IPS-NIHi11 (cell line): ENCODE measurements around the gene SPART.
"Not testable (repeated sequence)": the region's sequence is repeated elsewhere in the genome, so short reads cannot be mapped to it uniquely, and the experiment has no call there.

Experiments
- DNase-seq: peaks from one replicate; pipeline ENCODE4 v3.0.0; 2012; ENCODE audit warnings: mixed read lengths, low spot score

The SPART gene

DNA sequence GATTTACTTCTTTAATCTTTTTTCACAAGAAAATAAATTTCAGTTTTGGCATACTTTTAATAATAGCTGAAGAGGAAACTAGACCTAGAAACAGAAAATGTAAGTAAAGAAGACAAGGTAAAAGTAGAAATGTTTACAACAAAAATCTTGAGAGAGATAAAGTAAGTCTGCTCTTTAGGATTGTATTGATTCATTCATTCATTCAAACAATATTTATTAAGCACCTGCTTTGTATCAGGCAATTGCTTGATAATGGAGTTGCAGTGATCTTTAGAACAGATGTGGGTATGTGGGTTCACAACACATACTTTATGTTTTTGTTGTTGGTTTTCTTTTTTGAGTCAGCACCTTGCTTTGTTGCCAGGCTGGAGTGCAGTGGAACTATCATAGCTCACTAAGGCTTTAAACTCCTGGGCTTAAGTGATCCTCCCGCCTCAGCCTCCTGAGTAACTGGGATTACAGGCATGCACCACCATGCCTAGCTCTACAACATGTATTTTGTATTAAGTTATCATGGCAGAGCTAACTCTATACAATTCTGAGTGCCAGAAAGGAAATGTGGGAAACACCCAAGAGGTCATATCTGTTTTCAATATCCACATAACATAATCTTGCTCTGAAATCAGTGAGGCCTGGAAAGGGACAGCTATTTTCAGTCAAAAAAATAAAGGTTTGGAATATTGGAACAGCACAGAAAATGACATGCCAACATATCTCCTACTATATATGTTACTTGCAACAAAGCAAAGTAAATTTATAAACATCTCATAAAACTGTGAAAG lies 8.8 kb upstream of the SPART start:
- no peak for DNase-seq

DNA sequence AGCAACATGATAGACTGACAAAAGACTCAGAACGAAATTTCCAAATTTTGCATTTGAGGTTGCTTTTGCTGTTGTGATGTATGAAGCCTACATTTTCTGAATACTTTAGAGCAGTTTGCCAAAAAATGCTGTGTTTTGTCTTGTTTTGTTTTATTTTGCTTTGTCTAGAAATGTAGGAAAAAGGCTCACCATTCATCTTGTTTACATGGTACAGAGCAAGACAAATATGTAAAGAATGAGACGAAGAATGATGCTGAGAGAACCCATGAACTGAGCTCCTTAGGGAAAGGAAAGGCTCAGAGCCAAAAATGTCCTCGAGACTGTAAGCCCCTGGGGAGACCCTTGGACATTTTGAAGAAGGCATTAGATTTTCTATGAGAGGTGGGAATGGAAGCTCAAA lies 6.8 kb upstream of the SPART start:
- DNase-seq = no peak

DNA sequence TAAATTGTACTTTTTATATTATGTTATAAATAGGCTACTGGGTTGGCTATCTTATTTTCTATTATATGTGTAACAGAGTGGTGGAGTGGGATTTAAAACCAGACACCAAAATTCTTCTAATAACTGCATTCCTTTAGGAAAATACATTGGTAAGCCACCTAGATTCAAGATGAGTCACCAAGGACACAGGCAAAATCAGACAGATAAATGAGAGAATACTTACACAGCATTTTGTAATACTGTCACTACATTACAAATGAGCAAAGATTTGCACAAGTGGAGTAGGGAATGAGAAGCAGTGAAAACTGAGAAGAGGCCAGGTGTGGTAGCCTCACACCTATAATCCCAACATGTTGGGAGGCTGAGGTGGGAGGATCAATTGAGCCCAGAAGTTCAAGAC lies 6.2 kb upstream of the SPART start:
- DNase-seq = no peak

DNA sequence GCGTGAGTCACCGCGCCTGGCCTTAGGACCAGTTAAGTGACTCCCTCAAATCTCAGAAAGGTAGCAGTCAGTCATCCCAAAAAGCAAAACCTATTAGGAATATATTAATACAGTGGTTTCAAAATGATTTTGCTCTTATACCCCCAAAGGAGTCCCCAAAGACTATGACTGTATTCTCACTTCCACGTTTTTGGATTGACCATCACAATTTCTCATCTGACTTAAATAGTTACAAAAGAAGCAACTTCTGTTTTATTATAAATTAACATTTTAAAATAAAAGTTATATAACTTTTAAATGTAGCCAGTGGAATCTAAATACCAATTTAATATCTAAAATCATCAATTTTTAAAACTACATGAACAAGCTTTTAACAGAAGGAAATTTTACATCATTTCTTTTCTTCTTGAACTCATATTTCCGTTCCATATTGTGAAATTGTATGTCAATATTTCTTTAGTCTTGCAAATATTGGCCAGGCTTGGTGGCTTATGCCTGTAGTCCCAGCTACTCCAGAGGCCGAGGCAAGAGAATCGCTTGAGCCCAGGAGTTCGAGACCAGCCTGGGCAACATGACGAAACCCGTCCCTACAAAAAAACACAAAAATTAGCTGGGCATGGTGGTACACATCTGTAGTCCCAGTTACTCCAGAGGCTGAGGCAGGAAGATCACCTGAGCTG lies 1.5 kb upstream of the SPART start:
- DNase-seq = no peak

DNA sequence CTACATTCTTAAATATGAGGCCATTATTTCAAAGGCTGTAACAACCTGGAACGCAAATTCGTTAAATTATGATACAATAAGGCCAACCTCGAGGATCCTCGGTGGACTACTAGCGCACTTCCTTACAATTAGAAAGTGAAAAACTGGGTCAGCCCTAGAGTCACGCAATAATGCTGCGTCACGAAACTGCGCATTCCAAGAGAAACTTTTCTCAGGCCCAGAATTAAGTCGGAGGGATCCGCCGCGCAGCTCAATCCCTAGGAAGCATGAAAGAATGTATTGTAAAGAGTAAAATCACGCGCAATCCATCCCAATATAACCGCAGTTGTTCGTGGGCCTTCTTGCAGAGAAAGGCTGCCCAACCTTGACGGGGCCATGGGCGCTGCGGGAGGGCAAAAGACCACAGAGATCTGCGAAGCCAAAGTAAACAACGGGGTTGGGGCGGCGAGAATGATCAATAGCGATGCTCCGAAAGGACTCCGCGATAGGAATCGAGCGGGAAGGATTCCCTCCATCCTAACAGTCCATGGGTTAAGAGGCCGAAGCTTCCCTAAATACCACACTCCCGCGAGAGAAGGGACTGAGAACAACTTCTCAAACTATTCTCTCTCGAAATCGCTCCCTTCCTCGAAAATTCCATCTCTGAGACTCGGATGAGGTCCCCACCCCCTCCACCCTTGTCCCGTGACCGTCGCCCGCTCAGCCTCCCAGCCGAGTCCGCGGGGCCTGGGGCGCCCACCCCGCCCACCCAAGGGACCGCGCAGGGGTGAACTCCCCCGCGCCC lies 564 bp downstream of the SPART start:
- peak; percentile 45 for DNase-seq

DNA sequence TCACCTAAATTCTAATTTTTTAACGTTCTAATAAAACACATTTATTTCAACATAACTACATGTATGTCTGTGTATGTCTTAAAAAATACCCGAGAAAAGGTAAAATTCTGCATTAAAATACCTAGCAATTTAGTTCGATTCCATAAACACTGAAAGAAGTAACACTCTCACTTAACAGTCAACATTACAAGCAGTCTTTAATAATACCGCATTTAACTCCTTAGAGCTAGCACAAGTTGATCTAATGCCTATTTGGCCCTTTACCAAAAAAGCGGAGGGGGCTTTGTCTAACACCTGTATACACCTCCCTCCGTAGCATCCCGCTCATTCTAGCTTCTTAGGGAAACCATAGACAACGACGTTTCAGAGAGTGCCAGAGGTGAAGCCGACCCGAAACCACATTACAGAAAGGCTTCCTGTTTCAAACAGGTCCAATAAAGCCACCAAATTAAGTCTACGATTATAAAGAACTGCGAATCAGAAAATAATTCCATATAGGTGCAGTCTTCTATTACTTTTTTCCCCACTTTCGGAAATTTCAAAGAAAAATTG lies 1.2 kb downstream of the SPART start:
- peak; percentile 11 for DNase-seq

DNA sequence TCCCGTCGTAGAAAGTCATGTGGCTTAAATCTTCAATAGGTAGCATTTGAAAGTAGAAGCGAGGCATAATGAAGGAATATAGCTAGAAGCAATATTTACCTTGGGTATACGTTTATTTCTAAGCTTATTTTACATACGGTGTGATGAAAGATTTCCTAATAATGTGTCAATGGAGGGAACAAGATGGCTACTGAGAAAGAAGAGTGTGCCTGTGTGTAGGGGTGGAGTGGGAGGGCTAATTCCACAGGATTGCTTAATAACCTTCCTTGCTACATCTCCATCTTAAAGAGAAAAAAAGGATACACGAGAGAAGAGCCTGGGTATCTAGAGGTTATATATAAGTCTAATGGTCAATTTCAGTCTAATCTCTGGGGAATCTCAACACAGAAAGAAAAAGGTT lies 2.0 kb downstream of the SPART start:
- DNase-seq = no peak

DNA sequence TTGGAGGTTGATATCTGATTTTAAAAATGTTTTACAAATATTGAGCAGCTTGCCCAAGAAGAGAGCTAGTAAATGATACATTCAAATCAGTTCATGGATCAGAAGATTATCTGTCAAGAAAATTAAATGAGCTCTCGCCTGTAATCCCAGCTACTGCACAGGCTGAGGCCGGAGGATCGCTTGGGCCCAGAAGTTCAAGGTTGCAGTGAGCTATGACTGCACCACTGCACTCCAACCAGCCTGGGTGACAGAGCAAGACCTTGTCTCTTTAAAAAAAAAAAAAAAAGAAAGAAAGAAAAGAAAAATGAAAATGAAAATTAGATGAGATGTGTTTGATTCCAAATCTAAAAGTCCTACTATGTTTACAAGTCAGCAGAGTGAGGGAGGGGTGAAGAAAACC lies 2.4 kb downstream of the SPART start:
- DNase-seq = no peak

DNA sequence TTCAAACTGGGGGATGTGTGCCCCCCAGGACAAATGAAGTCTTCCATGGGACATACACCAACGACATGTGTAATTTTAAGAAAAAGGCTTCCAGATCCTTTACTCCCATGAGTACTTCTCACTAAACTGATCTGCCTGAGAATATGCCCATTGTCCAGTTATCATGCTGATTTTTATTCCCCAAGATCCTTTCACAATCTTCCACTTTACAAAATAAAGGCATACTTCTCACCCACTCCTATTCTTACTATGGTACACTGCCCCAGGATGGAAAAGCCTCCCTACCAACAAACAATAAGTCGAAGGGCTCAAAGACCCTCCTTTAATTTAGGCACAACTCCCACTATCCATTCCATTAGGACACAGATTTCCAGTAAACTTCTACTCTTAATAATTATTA lies 3.5 kb downstream of the SPART start:
- no peak for DNase-seq

DNA sequence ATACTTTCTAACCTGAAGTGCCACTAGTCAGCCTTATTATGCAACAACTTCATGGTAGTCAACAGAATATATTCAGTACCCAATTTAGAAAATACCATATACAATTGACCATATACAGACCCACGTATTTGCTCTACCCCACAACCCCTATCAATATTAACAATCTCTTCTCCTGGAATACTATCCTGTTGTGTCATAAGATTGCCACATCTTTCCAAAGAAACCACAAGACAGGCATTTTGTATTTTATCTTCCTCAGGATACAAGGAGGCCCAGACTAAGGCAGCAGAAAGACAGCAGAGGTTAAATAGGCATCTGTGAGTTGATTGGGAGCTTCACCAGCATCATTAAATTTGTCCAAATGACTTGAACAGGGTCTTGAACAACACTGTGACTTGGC lies 4.5 kb downstream of the SPART start:
- DNase-seq = no peak

DNA sequence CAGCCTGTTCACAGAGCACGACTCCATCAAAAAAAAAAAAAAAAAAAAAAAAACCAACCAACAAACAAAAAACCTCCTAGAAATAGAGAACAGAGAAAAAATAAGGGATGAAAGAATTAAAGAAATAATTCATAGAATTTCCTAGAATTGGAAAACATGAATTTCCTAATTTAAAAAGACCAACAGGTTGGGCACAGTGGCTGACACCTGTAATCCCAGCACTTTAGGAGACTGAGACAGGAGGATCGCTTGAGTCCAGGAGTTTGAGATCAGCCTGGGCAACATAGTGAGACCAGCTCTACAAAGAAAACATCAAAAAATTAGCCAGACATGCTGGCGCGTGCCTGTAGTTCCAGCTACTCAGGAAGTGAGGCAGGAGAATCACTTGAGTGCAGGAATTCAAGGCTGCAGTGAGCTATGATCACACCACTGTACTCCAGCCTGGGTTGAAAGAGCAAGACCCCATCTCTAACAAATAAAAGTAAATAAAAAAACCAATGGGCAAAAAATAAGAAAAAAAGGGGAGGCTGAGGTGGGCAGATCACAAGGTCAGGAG lies 6.5 kb downstream of the SPART start:
- no peak for DNase-seq

DNA sequence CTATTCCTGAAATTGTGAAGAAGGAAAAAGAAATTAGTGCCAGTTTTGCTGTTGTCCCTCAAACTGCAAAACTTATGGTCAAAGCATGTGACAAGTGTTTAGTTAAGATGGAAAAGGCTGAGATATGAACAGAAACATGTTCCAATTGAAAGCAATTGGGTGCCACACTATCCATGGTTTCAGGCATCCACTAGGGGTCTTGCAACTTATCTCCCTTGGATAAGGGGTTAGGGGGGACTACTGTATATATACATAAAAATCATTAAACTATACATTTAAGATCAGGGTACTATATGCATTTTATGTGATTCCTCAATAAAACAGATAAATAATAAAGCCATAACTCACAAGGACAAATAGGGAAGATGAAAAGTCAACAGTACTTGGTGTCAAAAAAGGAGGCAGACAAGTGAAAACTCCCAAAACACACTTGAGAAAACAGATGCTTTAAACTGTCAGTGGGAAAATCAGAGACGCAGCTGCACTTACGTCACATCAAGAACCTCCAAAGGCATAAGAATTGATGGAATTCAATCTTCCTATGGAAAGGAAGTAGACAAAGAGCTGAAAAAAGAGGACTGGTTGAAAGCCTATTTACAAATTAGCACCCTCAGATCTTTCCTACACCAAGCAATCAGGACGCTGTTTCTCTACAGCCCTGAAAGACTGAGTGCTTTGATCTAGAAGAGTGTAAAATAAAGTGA lies 8.1 kb downstream of the SPART start:
- DNase-seq = no peak

DNA sequence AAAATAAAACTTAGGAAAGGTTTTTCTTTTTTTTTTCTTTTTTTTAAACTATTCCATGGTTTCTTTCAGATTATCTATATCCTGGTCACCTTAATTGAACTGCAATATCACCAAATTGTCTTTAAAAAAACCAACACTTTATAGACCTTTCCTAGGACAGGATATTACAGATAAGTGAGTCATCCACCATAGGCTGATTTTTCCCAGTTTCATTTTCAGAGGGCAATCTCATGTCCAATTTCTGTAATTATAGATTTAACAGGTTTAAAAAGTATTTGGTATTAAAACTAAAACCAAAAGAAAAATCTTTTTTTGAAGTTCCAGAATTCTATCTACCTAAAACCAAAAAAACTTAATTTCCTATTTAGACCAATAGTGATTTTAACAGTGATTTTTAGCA lies 13.2 kb downstream of the SPART start:
- no peak for DNase-seq

DNA sequence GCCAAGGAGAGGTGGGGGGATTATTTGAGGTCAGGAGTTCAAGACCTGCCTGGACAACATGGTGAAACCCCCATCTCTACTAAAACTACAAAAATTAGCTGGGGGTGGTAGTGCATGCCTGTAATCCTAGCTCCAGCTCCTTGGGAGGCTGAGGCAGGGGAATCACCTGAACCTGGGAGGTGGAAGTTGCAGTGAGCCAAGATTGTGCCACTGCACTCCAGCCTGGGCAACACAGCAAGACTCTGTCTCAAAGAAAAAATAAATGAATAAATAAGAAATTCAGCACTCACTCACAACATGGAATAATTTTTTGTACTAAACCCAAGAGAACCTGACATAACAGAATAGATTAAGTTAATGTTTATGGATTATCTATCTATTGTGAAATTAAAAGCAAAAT lies 13.9 kb downstream of the SPART start:
- not testable (repeated sequence) for DNase-seq

DNA sequence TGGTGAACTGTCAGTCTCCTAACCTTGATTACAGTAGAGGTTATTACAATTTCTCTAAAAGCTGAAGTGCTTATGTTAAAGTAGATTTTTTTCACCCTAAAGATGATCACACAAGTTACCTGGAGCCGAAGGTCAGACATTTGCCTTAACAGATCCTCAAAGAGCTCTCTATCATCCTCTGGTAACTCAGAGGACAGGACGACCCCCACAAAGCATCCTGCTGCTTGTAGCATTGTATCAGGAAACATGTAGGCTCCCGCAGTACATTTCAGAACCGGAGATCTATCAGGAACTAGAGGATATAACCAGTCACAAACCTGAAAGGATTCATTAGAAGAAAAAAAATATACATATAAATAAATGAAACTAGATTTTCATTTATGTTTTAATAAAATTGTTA lies 14.9 kb downstream of the SPART start:
- DNase-seq = peak; percentile 9

DNA sequence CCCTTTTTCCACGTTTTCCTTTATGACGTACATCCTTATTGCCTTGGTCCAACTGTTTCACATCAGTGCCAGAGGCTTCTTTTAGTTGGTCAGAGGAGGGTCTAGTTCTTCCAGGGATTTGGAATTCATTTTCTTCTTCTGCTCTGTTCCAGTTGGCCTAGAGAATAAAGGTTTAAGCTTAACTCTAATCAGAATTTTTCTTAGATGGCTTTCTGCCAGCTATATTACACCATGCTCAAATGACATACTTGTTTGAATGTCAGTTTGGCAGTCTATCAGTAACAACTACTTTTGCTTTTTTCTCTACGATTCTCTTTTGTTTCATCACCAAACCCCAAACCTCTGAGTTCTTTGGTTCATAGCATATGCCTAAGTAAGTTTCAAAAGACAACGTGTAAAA lies 16.8 kb downstream of the SPART start:
- DNase-seq = no peak

DNA sequence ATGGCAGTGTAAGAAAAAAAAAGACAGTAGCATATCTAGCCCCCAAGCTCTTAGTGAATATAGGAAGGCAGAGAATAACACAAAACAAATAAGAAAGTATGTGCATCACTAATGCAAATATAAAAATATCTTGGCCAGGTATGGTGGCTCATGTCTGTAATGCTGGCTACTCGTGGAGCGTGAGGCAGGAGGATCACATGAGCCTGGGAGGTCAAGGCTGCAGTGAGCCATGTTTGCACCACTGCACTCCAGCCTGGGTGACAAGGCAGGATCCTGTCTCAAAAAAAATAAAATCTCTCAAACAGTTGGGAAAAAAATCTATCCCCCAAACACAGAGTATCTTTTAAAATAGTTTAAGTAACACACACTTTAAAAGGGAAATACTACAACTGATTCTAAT lies 17.4 kb downstream of the SPART start:
- DNase-seq = no peak

DNA sequence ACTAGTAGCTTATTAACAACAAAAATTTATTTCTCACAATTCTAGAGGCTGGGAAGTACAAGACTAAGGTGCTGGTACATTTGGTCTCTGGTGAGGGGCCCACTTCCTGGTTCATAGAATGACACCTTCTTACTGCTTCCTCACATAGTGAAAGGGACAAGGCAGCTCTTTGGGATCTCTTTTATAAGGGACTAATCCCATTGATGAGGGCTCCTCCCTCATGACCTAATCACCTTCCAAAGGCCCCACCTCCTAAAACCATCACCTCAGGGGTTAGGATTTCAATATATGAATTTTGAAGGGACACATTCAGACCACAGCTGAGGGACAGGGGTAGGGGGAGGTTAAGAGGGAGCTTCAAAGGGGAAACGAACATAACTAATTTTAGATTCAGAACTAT lies 20.3 kb downstream of the SPART start:
- no peak for DNase-seq

DNA sequence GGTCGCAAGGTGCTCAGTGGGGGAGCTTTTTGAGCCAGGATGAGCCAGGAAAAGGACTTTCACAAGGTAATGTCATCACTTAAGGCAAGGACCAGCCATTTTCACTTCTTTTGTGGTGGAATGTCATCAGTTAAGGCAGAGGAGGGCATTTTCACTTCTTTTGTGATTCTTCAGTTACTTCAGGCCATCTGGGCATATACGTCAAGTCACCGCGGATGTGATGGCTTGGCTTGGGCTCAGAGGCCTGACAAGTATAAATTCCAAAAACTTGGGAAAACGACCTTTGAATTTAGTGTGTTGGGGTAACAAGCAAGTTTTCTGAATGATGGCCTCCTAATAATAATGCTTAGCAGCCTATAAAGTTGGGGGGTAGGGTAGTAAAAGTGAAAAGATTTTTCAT lies 21.3 kb downstream of the SPART start:
- not testable (repeated sequence) for DNase-seq

DNA sequence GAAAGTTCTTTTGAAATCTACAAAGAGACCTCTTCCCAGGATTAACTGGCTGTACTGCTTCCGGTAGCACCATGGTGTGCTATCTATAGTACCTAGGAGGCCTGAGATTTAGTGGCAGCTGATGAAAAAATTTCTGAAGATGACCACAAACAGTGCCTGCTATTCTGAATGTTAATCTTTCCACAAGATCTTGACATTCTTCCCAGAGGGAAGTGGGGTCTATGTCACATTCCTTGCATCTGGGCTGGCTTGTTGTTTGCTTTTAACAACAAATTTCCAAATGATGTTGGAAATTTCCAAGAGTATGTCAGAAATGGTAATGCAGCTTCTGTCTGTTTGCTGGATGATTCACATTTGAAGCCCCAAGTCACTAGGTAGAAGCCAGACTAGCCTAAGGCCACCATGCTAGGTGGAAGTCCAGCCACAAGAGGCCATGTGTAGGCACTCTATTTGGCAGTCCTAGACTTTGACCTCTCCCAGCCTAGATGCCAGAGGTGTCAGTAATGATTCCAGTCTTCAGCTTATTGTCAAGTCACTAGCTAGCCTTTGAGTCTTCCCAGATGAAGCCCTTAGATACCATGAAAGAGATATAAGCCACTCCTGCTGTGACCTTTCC lies 22.1 kb downstream of the SPART start:
- DNase-seq = no peak

DNA sequence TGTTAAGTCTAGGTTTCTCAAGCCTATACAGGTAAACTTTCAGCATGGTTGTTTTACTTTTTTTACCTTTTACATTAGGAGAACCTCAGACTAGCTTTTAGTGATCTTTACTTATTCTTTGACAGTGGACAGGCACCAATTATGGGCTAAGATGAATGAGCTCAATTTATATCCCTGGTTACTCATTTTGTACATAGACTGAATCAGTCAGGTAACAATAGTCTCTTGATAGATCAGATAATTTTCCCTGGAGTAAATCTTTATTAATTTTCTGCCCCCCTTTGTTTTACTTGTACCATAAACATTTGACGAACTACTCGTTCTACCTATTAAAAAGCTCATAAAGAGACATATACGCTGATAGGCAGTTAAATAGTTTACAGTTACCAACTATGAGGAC lies 22.8 kb downstream of the SPART start:
- DNase-seq = no peak
